GM21526 (cell line): Measurements from ENCODE around the gene RTP5.
A peak's percentile ranks its signal among the peaks of the same experiment; 100 is the strongest.

Experiments
- ATAC-seq: cut with Tn5 transposase; IDR thresholded peaks from one replicate; pipeline ENCODE4 v1.9.1; 2021; ENCODE audit warnings: moderate library complexity; ENCODE audit not compliant: unreplicated experiment, low FRiP score

RTP5 gene

GRCh38 chr2:241843321-241844065 is 26.0 kb upstream of the RTP5 start:
- ATAC-seq: no peak

GRCh38 chr2:241844066-241844728 is 25.3 kb upstream of the RTP5 start:
- ATAC-seq: peak; percentile 52

GRCh38 chr2:241844831-241845578 is 24.5 kb upstream of the RTP5 start:
- no peak for ATAC-seq

- no peak for ATAC-seq
Observed at GRCh38 chr2:241846406-241846805, 23.1 kb upstream of the RTP5 start.

GRCh38 chr2:241848761-241849615 is 20.5 kb upstream of the RTP5 start:
- ATAC-seq: no peak

- ATAC-seq: no peak
Observed at GRCh38 chr2:241849616-241850543, 19.6 kb upstream of the RTP5 start.

GRCh38 chr2:241850544-241851324 is 18.8 kb upstream of the RTP5 start:
- no peak for ATAC-seq

- ATAC-seq: no peak
Observed at GRCh38 chr2:241851325-241852115, 18.0 kb upstream of the RTP5 start.

- ATAC-seq: no peak
Observed at GRCh38 chr2:241852116-241852980, 17.2 kb upstream of the RTP5 start.

GRCh38 chr2:241852981-241853631 is 16.4 kb upstream of the RTP5 start:
- no peak for ATAC-seq

GRCh38 chr2:241853651-241854341 is 15.7 kb upstream of the RTP5 start:
- no peak for ATAC-seq

GRCh38 chr2:241854342-241855244 is 14.9 kb upstream of the RTP5 start:
- no peak for ATAC-seq

- no peak for ATAC-seq
Observed at GRCh38 chr2:241855245-241855887, 14.2 kb upstream of the RTP5 start.

GRCh38 chr2:241855888-241856422 is 13.6 kb upstream of the RTP5 start:
- ATAC-seq: no peak
